ENCODE measurements around the gene C1QTNF5. TPM values are rescaled to one million over a fixed set of nuclear protein-coding genes. Genes with fewer than 3 reads are reported as not detected.

Gene C1QTNF5
- total and polyA plus RNA-seq, 2 of the 8 experiments (the other 6 are each of a cell fraction or from before 2014, with no cell fraction given), result 2.2 to 2.7 TPM

GRCh38 chr11:119356349-119357031 is 15.8 kb upstream of the C1QTNF5 start:
- ChIA-PET POLR2A (ENCODE audit: partially characterized antibody) (interaction anchor here (0.9 to 1.9 kb wide), 5 partner anchors 12 to 82 kb away, joined by 3 to 5 read pairs (median 3); no protein-coding TSS in a partner anchor), CTCF (ENCODE audit: partially characterized antibody) (interaction anchor here (0.6 to 10.9 kb wide), 44 partner anchors 8 to 1231 kb away, joined by 3 to 474 read pairs (median 4); partner anchors contain the start of genes C1QTNF5, MFRP, RNF26 and THY1)
- no peaks in the 10 kb centered on the region for H3K9me3 ChIP-seq (ENCODE audit: insufficient read depth in 2 of 2, low read depth in 1 of 2, low read length in 1 of 2)
- H3K27me3 ChIP-seq (replicated peaks in 1 of 4; ENCODE audit: control insufficient read depth in 3 of 4, extremely low read depth in 1 of 4, insufficient read depth in 3 of 4, low read length in 3 of 4), result peaks cover 0 to 4% (median under 1%) of the 10 kb centered on the region in 4 experiments; a peak in 3 of 7 replicates
- H3K56ac ChIP-seq (replicated peaks; ENCODE audit: insufficient read length, low read depth, low read length), result peak overlapping the region; percentile 13
- no peak overlapping the region for H4K8ac ChIP-seq (ENCODE audit: extremely low read depth, insufficient read depth, low read length)
- no peak overlapping the region for H3K23ac ChIP-seq (ENCODE audit: insufficient read length)
- peak overlapping the region; percentile 91 for H2AFZ ChIP-seq (ENCODE audit: low read length)
- no peak overlapping the region for H3K14ac ChIP-seq (ENCODE audit: insufficient read length)
- H3K4me2 ChIP-seq (ENCODE audit: insufficient read depth in 1 of 2, low read depth in 2 of 2, low read length in 2 of 2), result peak overlapping the region; percentile 30 to 99
- peak overlapping the region; percentile 43; the same call in 1 of the 2 replicates for H2BK12ac ChIP-seq (ENCODE audit: low read depth, low read length)
- H3K79me1 ChIP-seq (ENCODE audit: low read depth, low read length), result no peaks in the 10 kb centered on the region; the same call in 1 of the 2 replicates
- peaks cover 0 to 5% of the 10 kb centered on the region in 2 experiments for H4K20me1 ChIP-seq (replicated peaks in 1 of 2; ENCODE audit: control insufficient read depth in 1 of 2, insufficient read depth in 2 of 2, low read length in 2 of 2)
- WGBS, 2 experiments (ENCODE audit: extremely low coverage in 1 of 2, insufficient coverage in 1 of 2, insufficient read length in 1 of 2, insufficient replicate concordance in 2 of 2, low coverage in 1 of 2, low lambda C conversion rate in 2 of 2, missing lambda C conversion rate in 1 of 2), result 2% methylated on average over 38 of the region's 54 CpGs; no CpG with 5 or more reads in 1 of the 2 experiments
- no peak overlapping the region for H2BK20ac ChIP-seq (ENCODE audit: low read length)
- peak overlapping the region; percentile 71; the same call in 1 of the 2 replicates for H2BK5ac ChIP-seq (ENCODE audit: low read depth, low read length)
- peaks cover 0 to 6% (median 5%) of the 10 kb centered on the region in 4 experiments; a peak in 3 of 8 replicates for H3K36me3 ChIP-seq (ENCODE audit: control insufficient read depth in 2 of 4, insufficient read depth in 4 of 4, low read length in 3 of 4)
- H4K5ac ChIP-seq (ENCODE audit: insufficient read length, low read depth, low read length), result no peak overlapping the region
- peak overlapping the region; percentile 26 to 80 (median 76); a peak in 7 of 8 replicates for H3K4me3 ChIP-seq (ENCODE audit: extremely low read depth in 1 of 4, insufficient read depth in 2 of 4, low read depth in 3 of 4, low read length in 4 of 4)
- peak overlapping the region; percentile 36 for H2BK120ac ChIP-seq (replicated peaks; ENCODE audit: low read depth, low read length)
- H2BK15ac ChIP-seq (ENCODE audit: low read length), result no peak overlapping the region
- H3K4ac ChIP-seq (replicated peaks; ENCODE audit: insufficient read length, low read depth, low read length), result no peak overlapping the region
- H3K79me2 ChIP-seq (ENCODE audit: control insufficient read depth in 1 of 2, insufficient read depth in 2 of 2, low read length in 2 of 2), result no peaks in the 10 kb centered on the region
- no peak for FAIRE-seq
- peaks cover 2% of the 10 kb centered on the region for H3K23me2 ChIP-seq (ENCODE audit: low read depth, low read length)
- H2AK5ac ChIP-seq (ENCODE audit: low read depth, low read length), result no peak overlapping the region
- peak in 1 of 2 experiments; percentile 93 for DNase-seq (ENCODE audit: low read depth in 1 of 2, low spot score in 2 of 2)
- peaks cover 6 to 9% (median 8%) of the 10 kb centered on the region in 4 experiments for H3K4me1 ChIP-seq (replicated peaks in 1 of 4; ENCODE audit: control insufficient read depth in 3 of 4, insufficient read depth in 4 of 4, low read length in 3 of 4)
- peak overlapping the region in 2 of 4 experiments; percentile 66 to 73; a peak in 4 of 7 replicates for H3K9ac ChIP-seq (replicated peaks in 1 of 4; ENCODE audit: extremely low read depth in 1 of 4, low read depth in 3 of 4, low read length in 3 of 4)
- peak overlapping the region; percentile 68 for H4K91ac ChIP-seq (replicated peaks; ENCODE audit: insufficient read length, low read length)
- no peak overlapping the region for H3K27ac ChIP-seq (ENCODE audit: low read depth, low read length)
- peak overlapping the region; percentile 93 for H3K18ac ChIP-seq (ENCODE audit: extremely low read depth, low read length)
- TF ChIP-seq CREB1 (IDR thresholded peaks at IDR 0.05), result peak; percentile 80
- no peak for TF ChIP-seq EZH2 (IDR thresholded peaks at IDR 0.05; ENCODE audit: low read depth, low read length, severe bottlenecking)
- TF ChIP-seq GABPA (IDR thresholded peaks at IDR 0.05; ENCODE audit: borderline replicate concordance, insufficient read depth, low read length), result no peak; the same call in 1 of the 2 replicates
- TF ChIP-seq YY1 (IDR thresholded peaks at IDR 0.05; ENCODE audit: low read depth, low read length), result 0 out of 2 replicates have a peak, but pooled peaks have one; percentile 41
- no peak for TF ChIP-seq CEBPB (IDR thresholded peaks at IDR 0.05; ENCODE audit: low read depth, low read length)
- no peak for TF ChIP-seq EGR1 (IDR thresholded peaks at IDR 0.05; ENCODE audit: borderline replicate concordance, low read depth, low read length)
- no peak for TF ChIP-seq RFX5 (IDR thresholded peaks at IDR 0.05; ENCODE audit: borderline replicate concordance, low read depth, low read length)
- peak; percentile 28 for TF ChIP-seq SAP30 (IDR thresholded peaks at IDR 0.05; ENCODE audit: insufficient read depth, insufficient replicate concordance, low read length)
- TF ChIP-seq KDM4A (IDR thresholded peaks at IDR 0.05; ENCODE audit: low read depth, low read length, severe bottlenecking), result peak; percentile 58
- no peak for TF ChIP-seq ZNF274 (IDR thresholded peaks at IDR 0.05; ENCODE audit: borderline replicate concordance, extremely low read depth, low read length)
- TF ChIP-seq NRF1 (IDR thresholded peaks at IDR 0.05; ENCODE audit: low read depth, low read length), result 0 out of 2 replicates have a peak, but pooled peaks have one; percentile 12

Measured in H1 (cell line).